GM12874 (cell line): ENCODE results near the gene GAL.

Source experiments
- CTCF ChIP-seq: IDR thresholded peaks from 2 replicates; pipeline ENCODE4 v1.5.1; 2011; ENCODE audit warnings: low read depth, mild to moderate bottlenecking, control low read depth, low read length, moderate library complexity; ENCODE audit not compliant: insufficient read depth

GAL gene

GRCh38 chr11:68664141-68664540 is 20.2 kb upstream of the GAL start:
- no peak for TF ChIP-seq CTCF

- no peak for TF ChIP-seq CTCF
These were observed 19.4 kb upstream of the GAL start for GRCh38 chr11:68664906-68665305.

- TF ChIP-seq CTCF, result no peak
These were observed 18.9 kb upstream of the GAL start for GRCh38 chr11:68665436-68665835.

- no peak for TF ChIP-seq CTCF
These were observed 17.5 kb upstream of the GAL start for GRCh38 chr11:68666849-68667248.

- TF ChIP-seq CTCF, result no peak
These were observed 16.5 kb upstream of the GAL start for GRCh38 chr11:68667511-68668500.

- TF ChIP-seq CTCF, result no peak
These were observed 14.8 kb upstream of the GAL start for GRCh38 chr11:68669301-68670090.

GRCh38 chr11:68670208-68670992 is 13.9 kb upstream of the GAL start:
- no peak for TF ChIP-seq CTCF
